ENCODE measurements around the gene PCDHA2.

Gene PCDHA2

DNA sequence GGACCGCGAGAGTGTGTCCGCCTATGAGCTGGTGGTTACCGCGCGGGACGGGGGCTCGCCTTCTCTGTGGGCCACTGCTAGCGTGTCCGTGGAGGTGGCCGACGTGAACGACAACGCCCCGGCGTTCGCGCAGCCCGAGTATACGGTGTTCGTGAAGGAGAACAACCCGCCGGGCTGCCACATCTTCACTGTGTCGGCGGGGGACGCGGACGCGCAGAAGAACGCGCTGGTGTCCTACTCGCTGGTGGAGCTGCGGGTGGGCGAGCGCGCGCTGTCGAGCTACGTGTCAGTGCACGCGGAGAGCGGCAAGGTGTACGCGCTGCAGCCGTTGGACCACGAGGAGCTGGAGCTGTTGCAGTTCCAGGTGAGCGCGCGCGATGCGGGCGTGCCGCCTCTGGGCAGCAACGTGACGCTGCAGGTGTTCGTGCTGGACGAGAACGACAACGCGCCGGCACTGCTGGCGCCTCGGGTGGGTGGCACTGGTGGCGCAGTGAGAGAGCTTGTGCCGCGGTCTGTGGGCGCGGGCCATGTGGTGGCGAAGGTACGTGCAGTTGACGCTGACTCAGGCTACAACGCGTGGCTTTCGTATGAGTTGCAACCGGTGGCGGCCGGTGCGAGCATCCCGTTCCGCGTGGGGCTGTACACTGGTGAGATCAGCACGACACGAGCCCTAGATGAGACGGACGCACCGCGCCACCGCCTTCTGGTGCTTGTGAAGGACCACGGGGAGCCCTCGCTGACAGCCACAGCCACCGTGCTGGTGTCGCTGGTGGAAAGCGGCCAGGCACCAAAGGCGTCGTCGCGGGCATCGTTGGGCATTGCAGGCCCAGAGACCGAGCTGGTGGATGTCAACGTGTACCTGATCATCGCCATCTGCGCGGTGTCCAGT lies 41.2 kb downstream of the PCDHA2 start:
- H3K23ac ChIP-seq (ENCODE audit: low read length): no peak overlapping the region
- no peak overlapping the region for H3K4ac ChIP-seq (ENCODE audit: low read depth, low read length)
- H2BK12ac ChIP-seq (ENCODE audit: low read length): no peak overlapping the region
- H3K27ac ChIP-seq (ENCODE audit: low read depth, low read length): no peak overlapping the region
- H3K79me2 ChIP-seq (ENCODE audit: control insufficient read depth, insufficient read depth, low read length, poor library complexity): no peaks in the 10 kb centered on the region
- H2AFZ ChIP-seq (ENCODE audit: insufficient read depth, low read length, poor library complexity): no peak overlapping the region
- no peak overlapping the region for H3K14ac ChIP-seq (ENCODE audit: low read length)
- no peak overlapping the region for H3K4me2 ChIP-seq (ENCODE audit: low read length)
- peaks cover 6% of the 10 kb centered on the region in 2 experiments for H3K36me3 ChIP-seq (ENCODE audit: control insufficient read depth in 1 of 2, insufficient read depth in 2 of 2, low read length in 2 of 2)
- H2AK5ac ChIP-seq (ENCODE audit: low read length): no peak overlapping the region
- no peak overlapping the region for H3K9ac ChIP-seq (ENCODE audit: low read length)
- no CpG with 5 or more reads among the region's 103 CpGs for WGBS (ENCODE audit: extremely low coverage, insufficient coverage, insufficient read length)
- H4K8ac ChIP-seq (ENCODE audit: low read depth, low read length): no peak overlapping the region
- H2BK5ac ChIP-seq (ENCODE audit: low read depth, low read length, poor library complexity): no peak overlapping the region
- no peak overlapping the region for H4K12ac ChIP-seq (ENCODE audit: low read depth, low read length)
- H4K91ac ChIP-seq (ENCODE audit: low read depth, low read length): no peak overlapping the region
- no peak overlapping the region for H3K4me3 ChIP-seq (ENCODE audit: low read depth, low read length)
- H3K9me3 ChIP-seq (ENCODE audit: insufficient read depth, low read depth, low read length): peaks cover 16% of the 10 kb centered on the region
- H2BK120ac ChIP-seq (ENCODE audit: insufficient read depth, low read length, poor library complexity): no peak overlapping the region
- H3K79me1 ChIP-seq (ENCODE audit: low read length): no peaks in the 10 kb centered on the region
- no peak for DNase-seq
- H3K18ac ChIP-seq (ENCODE audit: low read length): no peak overlapping the region
- no peaks in the 10 kb centered on the region for H3K27me3 ChIP-seq (ENCODE audit: insufficient read depth, low read length)
- H3K4me1 ChIP-seq (ENCODE audit: control insufficient read depth in 1 of 2, insufficient read depth in 2 of 2, low read length in 2 of 2): no peaks in the 10 kb centered on the region

DNA sequence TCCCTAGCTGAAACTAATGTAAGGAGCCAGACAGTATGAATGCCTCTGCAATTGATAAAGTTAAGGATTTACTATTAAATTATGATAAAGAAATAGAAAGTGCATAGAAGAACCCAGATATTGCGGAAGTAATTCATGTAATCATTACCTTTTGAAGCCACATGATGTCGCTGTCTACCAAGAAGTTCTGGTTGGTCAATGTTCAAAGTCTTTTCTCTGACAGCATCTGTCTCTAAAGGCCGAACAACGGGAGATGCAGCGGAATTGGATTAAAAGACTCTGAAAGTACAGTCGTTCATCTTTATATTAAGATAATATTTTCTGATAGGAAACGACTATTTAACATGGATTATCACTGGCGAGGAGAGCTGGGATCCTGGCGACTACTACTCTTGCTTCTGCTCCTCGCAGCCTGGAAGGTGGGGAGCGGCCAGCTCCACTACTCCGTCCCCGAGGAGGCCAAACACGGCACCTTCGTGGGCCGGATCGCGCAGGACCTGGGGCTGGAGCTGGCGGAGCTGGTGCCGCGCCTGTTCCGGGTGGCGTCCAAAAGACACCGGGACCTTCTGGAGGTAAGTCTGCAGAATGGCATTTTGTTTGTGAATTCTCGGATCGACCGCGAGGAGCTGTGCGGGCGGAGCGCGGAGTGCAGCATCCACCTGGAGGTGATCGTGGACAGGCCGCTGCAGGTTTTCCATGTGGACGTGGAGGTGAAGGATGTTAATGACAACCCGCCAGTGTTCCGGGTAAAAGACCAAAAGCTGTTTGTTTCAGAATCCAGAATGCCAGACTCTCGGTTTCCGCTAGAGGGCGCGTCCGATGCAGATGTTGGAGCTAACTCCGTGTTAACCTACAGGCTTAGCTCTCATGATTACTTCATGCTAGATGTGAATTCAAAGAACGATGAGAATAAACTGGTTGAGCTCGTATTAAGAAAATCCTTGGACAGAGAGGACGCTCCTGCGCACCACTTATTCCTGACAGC lies 46.6 kb downstream of the PCDHA2 start, which contains the start of gene PCDHA8:
PCDHA8 (plus strand) TSS at position 210 of the 985 bp plus-strand sequence; CDS start at position 345, 135 bp downstream.
- Histone ChIP-seq H2BK120ac (ENCODE audit: insufficient read depth, low read length, poor library complexity) (no peak within 1 kb of the TSS), H3K4me1 (ENCODE audit: control insufficient read depth in 1 of 2, insufficient read depth in 2 of 2, low read length in 2 of 2) (no peaks in the 10 kb centered on the region), H3K9me3 (ENCODE audit: insufficient read depth, low read depth, low read length) (peaks cover 2% of the 10 kb centered on the region), H3K4ac (ENCODE audit: low read depth, low read length) (no peak within 1 kb of the TSS), H3K14ac (ENCODE audit: low read length) (no peak within 1 kb of the TSS), H2AFZ (ENCODE audit: insufficient read depth, low read length, poor library complexity) (no peak within 1 kb of the TSS), H3K23ac (ENCODE audit: low read length) (no peak within 1 kb of the TSS), H3K9ac (ENCODE audit: low read length) (no peak within 1 kb of the TSS), H3K79me2 (ENCODE audit: control insufficient read depth, insufficient read depth, low read length, poor library complexity) (no peaks in the 10 kb centered on the region), H3K4me2 (ENCODE audit: low read length) (peak within 1 kb of the TSS; percentile 7), H4K8ac (ENCODE audit: low read depth, low read length) (no peak within 1 kb of the TSS), H3K27ac (ENCODE audit: low read depth, low read length) (no peak within 1 kb of the TSS), H3K79me1 (ENCODE audit: low read length) (no peaks in the 10 kb centered on the region), H3K27me3 (ENCODE audit: insufficient read depth, low read length) (no peaks in the 10 kb centered on the region), H3K36me3 (ENCODE audit: control insufficient read depth in 1 of 2, insufficient read depth in 2 of 2, low read length in 2 of 2) (peaks cover 0 to 2% of the 10 kb centered on the region in 2 experiments), H2BK12ac (ENCODE audit: low read length) (no peak within 1 kb of the TSS), H4K12ac (ENCODE audit: low read depth, low read length) (no peak within 1 kb of the TSS), H2AK5ac (ENCODE audit: low read length) (no peak within 1 kb of the TSS), H2BK5ac (ENCODE audit: low read depth, low read length, poor library complexity) (no peak within 1 kb of the TSS), H4K91ac (ENCODE audit: low read depth, low read length) (no peak within 1 kb of the TSS), H3K4me3 (ENCODE audit: low read depth, low read length) (no peak within 1 kb of the TSS), H3K18ac (ENCODE audit: low read length) (no peak within 1 kb of the TSS)
- no peak for DNase-seq
- WGBS (ENCODE audit: extremely low coverage, insufficient coverage, insufficient read length): no CpG with 5 or more reads among the region's 47 CpGs

GRCh38 chr5:140842798-140843733 lies 48.4 kb downstream of the PCDHA2 start:
- no peak overlapping the region for H3K4me3 ChIP-seq (ENCODE audit: low read depth, low read length)
- H3K27ac ChIP-seq (ENCODE audit: low read depth, low read length): no peak overlapping the region
- no peaks in the 10 kb centered on the region for H3K27me3 ChIP-seq (ENCODE audit: insufficient read depth, low read length)
- H2AK5ac ChIP-seq (ENCODE audit: low read length): no peak overlapping the region
- H2BK12ac ChIP-seq (ENCODE audit: low read length): no peak overlapping the region
- H3K9me3 ChIP-seq (ENCODE audit: insufficient read depth, low read depth, low read length): no peaks in the 10 kb centered on the region
- no peak overlapping the region for H3K4me2 ChIP-seq (ENCODE audit: low read length)
- H4K12ac ChIP-seq (ENCODE audit: low read depth, low read length): no peak overlapping the region
- no peak overlapping the region for H2AFZ ChIP-seq (ENCODE audit: insufficient read depth, low read length, poor library complexity)
- H3K18ac ChIP-seq (ENCODE audit: low read length): no peak overlapping the region
- H3K9ac ChIP-seq (ENCODE audit: low read length): no peak overlapping the region
- no peaks in the 10 kb centered on the region for H3K79me1 ChIP-seq (ENCODE audit: low read length)
- H2BK5ac ChIP-seq (ENCODE audit: low read depth, low read length, poor library complexity): no peak overlapping the region
- no peak overlapping the region for H4K91ac ChIP-seq (ENCODE audit: low read depth, low read length)
- H2BK120ac ChIP-seq (ENCODE audit: insufficient read depth, low read length, poor library complexity): no peak overlapping the region
- no peak for DNase-seq
- no peak overlapping the region for H3K14ac ChIP-seq (ENCODE audit: low read length)
- H3K23ac ChIP-seq (ENCODE audit: low read length): no peak overlapping the region
- no peaks in the 10 kb centered on the region for H3K36me3 ChIP-seq (ENCODE audit: control insufficient read depth in 1 of 2, insufficient read depth in 2 of 2, low read length in 2 of 2)
- no CpG with 5 or more reads among the region's 87 CpGs for WGBS (ENCODE audit: extremely low coverage, insufficient coverage, insufficient read length)
- no peaks in the 10 kb centered on the region for H3K4me1 ChIP-seq (ENCODE audit: control insufficient read depth in 1 of 2, insufficient read depth in 2 of 2, low read length in 2 of 2)
- H3K79me2 ChIP-seq (ENCODE audit: control insufficient read depth, insufficient read depth, low read length, poor library complexity): no peaks in the 10 kb centered on the region
- H4K8ac ChIP-seq (ENCODE audit: low read depth, low read length): no peak overlapping the region
- H3K4ac ChIP-seq (ENCODE audit: low read depth, low read length): no peak overlapping the region
